NK-92 (cell line): ENCODE measurements around the gene THBS1.

ENCODE experiments used
- DNase-seq: peaks from one replicate; lab custom pipeline; 2025; ENCODE audit not compliant: unreplicated experiment; lab: John Stamatoyannopoulos, UW

Gene THBS1

DNA sequence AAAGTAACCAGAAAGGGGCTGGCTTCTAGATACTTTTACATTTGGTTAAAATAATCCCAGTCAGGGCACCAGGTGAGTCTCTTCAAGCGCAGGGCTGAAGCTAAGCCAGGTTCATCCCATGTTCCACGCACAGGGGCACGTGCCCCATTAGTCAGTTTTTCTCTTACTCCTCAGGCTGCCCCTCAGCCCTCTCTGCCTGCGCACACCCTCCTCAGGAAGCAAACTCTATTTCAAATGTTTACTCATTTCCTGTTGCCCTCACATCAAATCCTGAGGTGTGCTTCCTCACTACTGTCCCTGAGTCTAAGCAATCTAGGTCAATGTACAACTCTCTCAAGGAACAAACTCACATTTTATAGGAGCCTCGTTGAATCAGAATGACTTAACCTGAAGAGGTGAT, 48.5 kb downstream of the THBS1 start:
- DNase-seq = no peak

GRCh38 chr15:39629906-39630305, 49.0 kb downstream of the THBS1 start:
- DNase-seq = no peak

- no peak for DNase-seq
Observed at GRCh38 chr15:39631357-39631756, 50.5 kb downstream of the THBS1 start.

- no peak for DNase-seq
Observed at GRCh38 chr15:39638041-39638440, 57.2 kb downstream of the THBS1 start.

DNA sequence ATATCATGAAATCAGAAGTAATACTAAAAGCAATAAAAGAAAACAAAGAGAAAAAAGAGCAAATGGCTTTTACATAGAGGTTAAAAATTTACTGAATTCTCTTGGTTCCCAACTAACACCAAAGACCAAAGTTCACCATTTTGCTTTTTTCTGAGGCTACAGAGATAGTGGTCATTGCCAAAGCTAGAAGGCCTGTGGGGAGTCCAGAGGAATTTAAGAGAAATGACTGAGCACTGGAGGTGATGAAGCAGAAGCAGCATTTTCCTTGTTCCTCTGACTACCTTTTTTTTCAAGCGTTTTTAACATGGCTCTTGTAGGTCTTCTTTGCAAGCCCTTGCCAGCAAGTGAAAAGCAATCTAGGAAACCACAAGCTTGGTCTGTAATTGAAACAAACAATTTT, 58.2 kb downstream of the THBS1 start:
- DNase-seq = no peak

DNA sequence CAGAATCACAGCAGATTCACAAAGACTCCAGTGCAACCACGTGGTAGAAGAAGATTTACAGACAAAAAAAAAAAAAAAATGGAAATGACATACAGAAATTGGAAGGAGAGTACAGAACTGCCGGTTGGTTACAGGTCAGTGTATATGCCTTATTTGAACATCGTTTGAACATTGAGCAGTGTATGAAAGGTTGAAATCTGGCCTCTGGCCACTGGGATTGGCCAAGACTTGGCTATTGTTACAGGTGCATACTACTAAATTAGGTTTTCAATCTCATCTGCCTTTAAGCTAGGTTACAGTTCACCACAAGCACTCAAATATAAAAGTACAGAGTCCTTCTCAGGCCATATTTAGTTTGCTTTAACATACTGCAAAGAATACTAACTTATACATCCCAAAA, 59.8 kb downstream of the THBS1 start:
- no peak for DNase-seq

DNA sequence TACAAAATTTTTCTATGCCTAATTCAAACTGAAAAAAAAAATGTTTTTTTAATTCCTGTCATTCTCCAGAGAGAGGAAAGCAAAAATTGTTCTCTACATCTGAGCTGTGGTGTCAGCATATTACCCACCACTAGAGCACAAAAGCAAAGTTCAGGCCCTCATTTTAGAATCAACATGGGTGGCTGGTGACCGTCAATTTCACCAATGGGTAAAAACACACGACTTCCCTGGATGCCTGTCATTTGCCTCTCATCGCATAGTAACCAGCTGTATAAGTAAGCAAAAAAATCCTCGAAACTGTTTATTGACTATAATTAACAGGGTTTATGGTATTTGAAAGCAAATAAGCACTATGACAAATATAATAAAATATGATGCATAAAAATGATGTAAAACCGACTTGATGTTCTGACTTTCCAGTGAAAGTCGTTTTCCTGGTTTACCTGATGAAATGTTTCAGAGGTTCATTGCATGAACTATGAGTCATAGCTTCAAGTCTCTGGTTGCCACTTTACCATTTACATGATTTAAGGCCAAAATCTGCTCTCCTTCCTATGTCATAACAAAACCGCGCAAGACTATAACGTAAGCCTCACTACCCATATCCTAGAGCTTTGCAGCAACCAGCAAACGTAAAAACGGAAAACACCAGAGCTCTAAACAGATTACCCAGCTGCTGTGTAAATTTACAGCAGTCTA, 60.5 kb downstream of the THBS1 start:
- DNase-seq = no peak

DNA sequence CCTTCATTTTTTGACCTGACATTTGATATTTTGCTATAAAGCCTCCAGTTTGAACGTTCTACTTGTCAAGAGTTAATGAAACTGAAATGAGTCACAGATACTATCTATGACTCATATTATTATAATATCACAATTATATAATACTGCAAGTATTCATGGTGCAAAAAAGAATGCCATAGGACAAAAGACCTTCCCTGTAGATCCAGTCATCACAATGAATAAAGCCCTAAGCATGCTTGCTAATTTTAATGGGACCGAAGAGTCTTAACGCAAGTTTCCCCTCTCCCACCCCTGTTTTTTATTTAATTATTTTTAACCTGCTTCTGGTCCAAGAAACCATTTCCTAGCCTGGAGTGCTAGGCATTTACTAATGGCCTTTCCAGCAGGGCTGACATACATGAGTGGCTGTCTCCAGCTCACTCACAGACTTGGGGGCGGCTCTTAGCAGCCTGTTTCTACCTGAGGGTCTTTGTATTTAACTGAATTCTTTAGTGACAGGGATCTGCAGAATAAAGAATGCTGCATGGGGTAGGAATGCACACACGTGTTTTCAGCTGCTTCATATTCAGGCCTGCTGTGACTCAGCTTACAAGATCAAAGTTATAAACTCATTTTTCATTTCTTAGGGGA, 61.2 kb downstream of the THBS1 start:
- DNase-seq = no peak

GRCh38 chr15:39643727-39644126, 62.8 kb downstream of the THBS1 start:
- no peak for DNase-seq

DNA sequence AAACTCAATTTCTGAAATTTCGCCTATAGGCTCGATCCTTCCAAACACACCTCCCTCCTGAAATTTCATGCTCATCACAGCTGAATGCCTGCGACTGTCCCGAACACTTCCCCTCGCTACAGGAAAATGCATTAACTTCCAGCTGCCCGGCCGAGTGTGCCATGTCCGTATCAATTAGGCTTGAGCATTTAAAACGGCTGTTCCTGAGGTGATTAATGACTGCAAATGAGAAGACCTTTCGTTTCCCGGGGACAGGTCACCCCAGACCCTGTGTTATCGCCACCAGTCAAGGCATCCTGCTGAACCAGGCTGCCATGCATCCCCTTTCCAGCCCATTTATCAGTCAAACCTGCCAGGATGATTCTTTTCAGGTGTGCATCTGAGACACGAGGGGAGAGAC, 63.3 kb downstream of the THBS1 start:
- no peak for DNase-seq

DNA sequence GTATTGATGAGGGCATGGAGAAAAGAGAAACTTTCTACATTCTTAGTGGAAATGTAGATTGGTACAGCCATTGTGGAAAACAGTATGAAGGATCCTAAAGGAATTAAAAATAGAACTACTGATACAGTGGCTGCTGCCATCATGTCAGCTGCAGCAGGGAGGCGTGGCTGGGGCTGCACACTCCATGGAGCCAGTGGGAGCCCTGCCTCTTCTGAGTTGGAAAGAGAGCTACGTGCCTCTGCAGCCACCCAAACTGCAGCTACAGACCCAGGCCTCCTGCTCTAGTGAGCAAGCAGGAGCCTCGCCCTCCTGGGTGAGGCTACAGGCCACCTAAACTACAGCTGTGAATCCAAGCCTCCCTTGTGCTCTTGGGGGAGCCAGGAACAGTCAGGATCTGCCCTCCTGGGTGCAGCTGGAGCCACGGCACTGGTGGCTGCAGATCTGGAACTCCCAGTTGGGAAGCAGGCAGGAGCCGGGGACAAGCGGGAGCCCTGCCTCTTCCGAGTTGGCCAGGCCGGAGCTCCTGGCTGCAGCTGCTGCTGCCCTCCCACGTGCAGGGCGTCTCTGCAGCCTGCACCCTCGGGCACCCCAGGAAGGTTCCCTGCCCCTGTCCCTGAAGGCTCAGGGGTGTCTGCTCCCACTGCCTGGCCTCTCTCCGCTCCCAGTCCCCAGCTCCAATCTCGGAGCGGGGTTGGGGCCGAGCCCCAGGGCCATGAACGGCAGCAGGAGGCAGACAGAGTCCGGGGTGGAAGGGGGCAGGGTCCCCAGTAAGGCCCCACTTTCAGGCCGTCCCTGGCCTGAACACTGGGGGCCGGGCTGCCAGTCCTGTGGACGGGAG, 64.5 kb downstream of the THBS1 start:
- no peak for DNase-seq

GRCh38 chr15:39645976-39646257, 65.0 kb downstream of the THBS1 start:
- DNase-seq = no peak

GRCh38 chr15:39646425-39646824, 65.5 kb downstream of the THBS1 start:
- DNase-seq = no peak
